CD4-positive, alpha-beta T cell treated with Interferon alpha-2 for 1 hour (primary cell): ENCODE results near the gene SDK1.

Experiments
- DNase-seq, 2 donors: peaks; one replicate each; pipeline ENCODE4 v3.0.0-alpha.2; 2020 to 2022

The SDK1 gene

GRCh38 chr7:3294432-3295100 lies 6.5 kb upstream of the SDK1 start:
- DNase-seq: no peak

- DNase-seq: no peak
Observed at GRCh38 chr7:3297105-3297819, 3.8 kb upstream of the SDK1 start.

GRCh38 chr7:3300221-3300650 lies 816 bp upstream of the SDK1 start:
- DNase-seq: no peak

GRCh38 chr7:3301449-3301731 lies 338 bp downstream of the SDK1 start:
- DNase-seq: no peak

- DNase-seq: peak in 1 of 2 donors; percentile 8
Observed at GRCh38 chr7:3301831-3302618, 973 bp downstream of the SDK1 start.

- DNase-seq: no peak
Observed at GRCh38 chr7:3302681-3303320, 1.7 kb downstream of the SDK1 start.

GRCh38 chr7:3304131-3304530 lies 3.1 kb downstream of the SDK1 start:
- DNase-seq: no peak

- no peak for DNase-seq
Observed at GRCh38 chr7:3307435-3307834, 6.4 kb downstream of the SDK1 start.

- no peak for DNase-seq
Observed at GRCh38 chr7:3309140-3309539, 8.1 kb downstream of the SDK1 start.

- DNase-seq: no peak
Observed at GRCh38 chr7:3309956-3310355, 8.9 kb downstream of the SDK1 start.

- DNase-seq: no peak
Observed at GRCh38 chr7:3310884-3311283, 9.8 kb downstream of the SDK1 start.

GRCh38 chr7:3312583-3312982 lies 11.5 kb downstream of the SDK1 start:
- no peak for DNase-seq

- DNase-seq: no peak
Observed at GRCh38 chr7:3318874-3319273, 17.8 kb downstream of the SDK1 start.

- DNase-seq: no peak
Observed at GRCh38 chr7:3321206-3321605, 20.2 kb downstream of the SDK1 start.

GRCh38 chr7:3321745-3322144 lies 20.7 kb downstream of the SDK1 start:
- no peak for DNase-seq

- no peak for DNase-seq
Observed at GRCh38 chr7:3326246-3326645, 25.2 kb downstream of the SDK1 start.

GRCh38 chr7:3327099-3327498 lies 26.0 kb downstream of the SDK1 start:
- no peak for DNase-seq

GRCh38 chr7:3327655-3328054 lies 26.6 kb downstream of the SDK1 start:
- no peak for DNase-seq

- no peak for DNase-seq
Observed at GRCh38 chr7:3332308-3332707, 31.3 kb downstream of the SDK1 start.

GRCh38 chr7:3333861-3334260 lies 32.8 kb downstream of the SDK1 start:
- no peak for DNase-seq

- no peak for DNase-seq
Observed at GRCh38 chr7:3336042-3336665, 35.1 kb downstream of the SDK1 start.

- no peak for DNase-seq
Observed at GRCh38 chr7:3338161-3338560, 37.1 kb downstream of the SDK1 start.
